K562 (cell line): ENCODE data around the gene SIDT2. TPM values are rescaled to one million over a fixed set of nuclear protein-coding genes. Genes with fewer than 3 reads are reported as not detected.

Source experiments
- ATAC-seq: fragments of 200-7000 bp; cut with Tn5 transposase; 3 replicates; pipeline ENCODE4 v1.9.1; 2020; ENCODE audit warnings: moderate library complexity
- BruUV-seq: library from RNA; stranded (reverse); fragments of 400-500 nt; replicated peaks from 2 replicates; lab custom pipeline; 2021; lab: Mats Ljungman, UMichigan
- CTCF ChIA-PET: fragments of 300-600 bp; formaldehyde crosslinking; extraction: SDS; loops from one replicate; lab custom pipeline; 2021; ENCODE audit warnings: low intra/inter-chr PET ratio; lab: Yijun Ruan, JAX
- POLR2A ChIA-PET: fragments of 300-600, 350-650 bp; sonication (Branson Sonifier 250); formaldehyde crosslinking; extraction: SDS; loops from one replicate; lab custom pipeline; 2021; ENCODE audit warnings: antibody characterized with exemption, inconsistent platforms; lab: Yijun Ruan, JAX
- DNase-seq, 4 experiments: peaks; one replicate each; pipeline versions ENCODE4 v3.0.0 to v3.0.0-alpha.2; 2011 to 2018; ENCODE audit warnings: low spot score in 3 of 4, mixed read lengths in 3 of 4; ENCODE audit errors: extremely low read depth in 1 of 4
- FAIRE-seq: peaks from 2 replicates; lab custom pipeline; 2011; peaks lifted over from hg19 to GRCh38; lab: Jason Lieb, UNC
- H2AFZ ChIP-seq: 2 replicates; pipeline ENCODE4 v1.6.0; 2011; ENCODE audit warnings: low read depth, low read length, control low read depth, inconsistent platforms
- H3K27ac ChIP-seq: fragments of 200-600 bp; 3 replicates; pipeline ENCODE4 v1.8.0; 2011; ENCODE audit warnings: low read depth, mild to moderate bottlenecking, control low read depth, inconsistent platforms, low read length, moderate library complexity, mixed read lengths; ENCODE audit errors: extremely low read depth
- H3K27me3 ChIP-seq, 2 experiments: fragments of 300-600 bp in 1 of 2; 2 replicates in 1 of 2; 3 replicates in 1 of 2; pipeline versions ENCODE4 v1.6.0 to v1.8.0; 2011; ENCODE audit warnings: inconsistent platforms in 2 of 2, low read length in 2 of 2, mild to moderate bottlenecking in 1 of 2, mixed read lengths in 1 of 2, moderate library complexity in 1 of 2; ENCODE audit not compliant: control insufficient read depth in 2 of 2, insufficient read depth in 2 of 2
- H3K36me3 ChIP-seq: fragments of 300-600 bp; 3 replicates; pipeline ENCODE4 v1.8.0; 2011; ENCODE audit warnings: mild to moderate bottlenecking, low read length, inconsistent platforms; ENCODE audit not compliant: control insufficient read depth, insufficient read depth
- H3K4me1 ChIP-seq, 2 experiments: fragments of 200-600 bp in 1 of 2; replicated peaks in 1 of 2; 2 replicates in 1 of 2; 3 replicates in 1 of 2; pipeline versions ENCODE4 v1.5.1 to v1.8.0; 2011; ENCODE audit warnings: inconsistent platforms in 2 of 2, low read length in 2 of 2, mild to moderate bottlenecking in 1 of 2, mixed read lengths in 1 of 2, moderate library complexity in 1 of 2; ENCODE audit not compliant: control insufficient read depth in 2 of 2, insufficient read depth in 2 of 2
- H3K4me2 ChIP-seq: 2 replicates; pipeline ENCODE4 v1.6.1; 2011; ENCODE audit warnings: low read length, control low read depth, inconsistent platforms, mixed read lengths; ENCODE audit not compliant: insufficient read depth
- H3K4me3 ChIP-seq: fragments of 200-600 bp; sonication (generic), shearing (Covaris generic); 2 replicates; pipeline ENCODE4 v1.5.1; 2016; ENCODE audit warnings: control low read depth, inconsistent platforms
- H3K79me2 ChIP-seq: fragments of 200-600 bp; 3 replicates; pipeline ENCODE4 v1.8.0; 2011; ENCODE audit warnings: low read length, inconsistent platforms; ENCODE audit not compliant: control insufficient read depth, insufficient read depth
- H3K9ac ChIP-seq, 2 experiments: 2 replicates each; pipeline versions ENCODE4 v1.6.0 to v1.6.1; 2011; ENCODE audit warnings: low read depth in 2 of 2, low read length in 2 of 2, control low read depth in 1 of 2, inconsistent platforms in 1 of 2, mild to moderate bottlenecking in 1 of 2, mixed read lengths in 1 of 2; ENCODE audit not compliant: insufficient read depth in 1 of 2
- H3K9me1 ChIP-seq: one replicate; pipeline ENCODE4 v1.6.0; 2011; ENCODE audit warnings: inconsistent platforms, mild to moderate bottlenecking, low read length, moderate library complexity; ENCODE audit not compliant: control insufficient read depth, insufficient read depth
- H3K9me3 ChIP-seq: replicated peaks from 2 replicates; pipeline ENCODE4 v1.5.1; 2011; ENCODE audit warnings: low read depth, low read length, inconsistent platforms; ENCODE audit not compliant: control insufficient read depth, insufficient read depth
- H4K20me1 ChIP-seq: replicated peaks from 2 replicates; pipeline ENCODE4 v1.6.1; 2011; ENCODE audit warnings: low read length, inconsistent platforms, mixed read lengths; ENCODE audit not compliant: control insufficient read depth, insufficient read depth
- CBX1 ChIP-seq: sonication (generic); IDR thresholded peaks from 2 replicates; pipeline ENCODE4 v1.6.1; 2016; ENCODE audit warnings: antibody characterized with exemption, low read depth, mild to moderate bottlenecking
- CEBPG ChIP-seq, 3 experiments: fragments of 200-800 bp in 1 of 3; sonication (Bioruptor generic) in 1 of 3; sonication (generic) in 1 of 3; formaldehyde crosslinking in 1 of 3; IDR thresholded peaks in 2 of 3; conservative IDR thresholded peaks in 1 of 3; 2 replicates each; pipeline versions ENCODE4 v1.6.1 to v1.8.0; 2016 to 2022; ENCODE audit warnings: missing compliant biosample characterization in 2 of 3, missing genetic modification characterization in 2 of 3, mild to moderate bottlenecking in 1 of 3, missing genetic modification reagents in 1 of 3
- JUN ChIP-seq, 2 experiments: sonication (generic) in 1 of 2; formaldehyde crosslinking in 1 of 2; IDR thresholded peaks; 2 replicates each; pipeline versions ENCODE4 v1.6.1 to v1.8.0; 2012 to 2022; ENCODE audit warnings: borderline replicate concordance in 2 of 2, mild to moderate bottlenecking in 2 of 2, improper control_type of control experiment in 1 of 2, low read depth in 1 of 2, low read length in 1 of 2, missing genetic modification reagents in 1 of 2
- POLR2G ChIP-seq: fragments of 200-400 bp; formaldehyde crosslinking; IDR thresholded peaks from 2 replicates; pipeline ENCODE4 v1.6.1; 2017; ENCODE audit warnings: low read depth, mild to moderate bottlenecking, antibody characterized with exemption, low read length, moderate library complexity
- RB1 ChIP-seq: fragments of 450-650 bp; IDR thresholded peaks from 2 replicates; pipeline ENCODE4 v1.6.1; 2017; ENCODE audit warnings: low read depth, mild to moderate bottlenecking
- SP1 ChIP-seq: sonication (generic); formaldehyde crosslinking; IDR thresholded peaks from 2 replicates; pipeline ENCODE4 v1.8.1; 2022; ENCODE audit warnings: mild to moderate bottlenecking, missing genetic modification reagents
- SREBF1 ChIP-seq: fragments of 150-350 bp; IDR thresholded peaks from 2 replicates; pipeline ENCODE4 v1.6.1; 2014; ENCODE audit warnings: antibody characterized with exemption, low read depth, low read length, borderline replicate concordance
- ZNF384 ChIP-seq: IDR thresholded peaks from 2 replicates; pipeline ENCODE4 v1.6.1; 2012; ENCODE audit warnings: low read depth, low read length, improper control_type of control experiment
- ZNF785 ChIP-seq: fragments of 250-450 bp; sonication (Bioruptor Pico); IDR thresholded peaks from 2 replicates; pipeline ENCODE4 v1.4.0; 2020; ENCODE audit warnings: mild to moderate bottlenecking
- whole genome bisulfite sequencing: fragments of 100-300 bp; shearing (Covaris generic); methylation state at CpG from one replicate; pipeline ENCODE4 v1.1.6; 2016; ENCODE audit warnings: low coverage, mixed read lengths; ENCODE audit not compliant: insufficient coverage; ENCODE audit errors: missing lambda C conversion rate; 5-methylcytosine and 5-hydroxymethylcytosine counted together
- in situ Hi-C: fragments of 300-500 bp; cut with MboI; formaldehyde crosslinking; loops from 4 replicates; pipeline ENCODE4 v1.15.0; 2018; ENCODE audit warnings: inconsistent platforms, mixed read lengths
- intact Hi-C: fragments of 100-400 bp; cut with micrococcal nuclease; formaldehyde crosslinking; loops from 2 replicates; pipeline ENCODE4 v1.14.2; 2022
- polyA plus RNA-seq, 8 experiments: library from polyadenylated mRNA; depleted of rRNA in 4 of 8; stranded (reverse) in 5 of 8; unstranded in 3 of 8; fragments of >200 nt; fragmentation: Nextera tagmentation in 2 of 8; fragmentation: Illumina TruSeq in 1 of 8; extraction: Ambion mirVana in 2 of 8; extraction: Trizol in 1 of 8; gene quantifications; 2 replicates each; pipeline versions ENCODE4 v1.2.1 to v1.2.3, GENCODE V29; 2011 to 2014; ENCODE audit warnings: inconsistent platforms in 1 of 8, missing spikeins in 1 of 8
- total RNA-seq, 7 experiments: library from RNA; depleted of rRNA in 6 of 7; stranded (reverse); fragments of >200 nt in 6 of 7; fragmentation: Illumina TruSeq in 2 of 7; extraction: Trizol in 2 of 7; gene quantifications; 2 replicates each; pipeline versions ENCODE4 v1.2.1 to v1.2.3, GENCODE V29; 2011 to 2021; ENCODE audit warnings: low replicate concordance in 1 of 7
- TF ChIP-seq, protein P1 (sequence below): fragments of 450-650 bp; IDR thresholded peaks from 2 replicates; pipeline ENCODE4 v1.7.0; 2016; ENCODE audit warnings: borderline replicate concordance
- TF ChIP-seq, protein P2 (sequence below): fragments of 250-450 bp; sonication (Bioruptor Pico); IDR thresholded peaks from 2 replicates; pipeline ENCODE4 v1.5.0; 2021

Gene SIDT2
- total and polyA plus RNA-seq, 9 of the 15 experiments (the other 6 are each of a cell fraction or from before 2014, with no cell fraction given) = 2.4 to 20.2 (median 6.5) TPM

GRCh38 chr11:117180661-117181585 is 2.4 kb downstream of the SIDT2 start (continued):
- TF ChIP-seq, protein P1, sequence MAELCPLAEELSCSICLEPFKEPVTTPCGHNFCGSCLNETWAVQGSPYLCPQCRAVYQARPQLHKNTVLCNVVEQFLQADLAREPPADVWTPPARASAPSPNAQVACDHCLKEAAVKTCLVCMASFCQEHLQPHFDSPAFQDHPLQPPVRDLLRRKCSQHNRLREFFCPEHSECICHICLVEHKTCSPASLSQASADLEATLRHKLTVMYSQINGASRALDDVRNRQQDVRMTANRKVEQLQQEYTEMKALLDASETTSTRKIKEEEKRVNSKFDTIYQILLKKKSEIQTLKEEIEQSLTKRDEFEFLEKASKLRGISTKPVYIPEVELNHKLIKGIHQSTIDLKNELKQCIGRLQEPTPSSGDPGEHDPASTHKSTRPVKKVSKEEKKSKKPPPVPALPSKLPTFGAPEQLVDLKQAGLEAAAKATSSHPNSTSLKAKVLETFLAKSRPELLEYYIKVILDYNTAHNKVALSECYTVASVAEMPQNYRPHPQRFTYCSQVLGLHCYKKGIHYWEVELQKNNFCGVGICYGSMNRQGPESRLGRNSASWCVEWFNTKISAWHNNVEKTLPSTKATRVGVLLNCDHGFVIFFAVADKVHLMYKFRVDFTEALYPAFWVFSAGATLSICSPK = no peak
- no peak for TF ChIP-seq ZNF785 (CRISPR knock-in tag)
- no peak for TF ChIP-seq ZNF384

GRCh38 chr11:117181586-117182550 is 3.3 kb downstream of the SIDT2 start:
- intact Hi-C loops = loop anchor here (1.0 kb wide), 1 partner anchor 44 kb away; no protein-coding TSS in a partner anchor
- Histone ChIP-seq H3K27ac (no peak overlapping the region), H3K9me3 (no peaks in the 10 kb centered on the region), H3K27me3 (no peaks in the 10 kb centered on the region), H4K20me1 (no peaks in the 10 kb centered on the region), H3K36me3 (peaks cover 19% of the 10 kb centered on the region), H3K9me1 (no peaks in the 10 kb centered on the region), H3K4me2 (no peak overlapping the region; the same call in 1 of the 2 replicates), H3K79me2 (peaks cover 18% of the 10 kb centered on the region), H3K9ac (peak overlapping the region in 1 of 2 experiments; percentile 54; a peak in 1 of 4 replicates), H2AFZ (no peak overlapping the region), H3K4me1 (peaks cover 24 to 38% of the 10 kb centered on the region in 2 experiments), H3K4me3 (no peak overlapping the region)
- DNase-seq = no peak
- no TSS peak for BruUV-seq
- ChIA-PET POLR2A (interaction anchor here (0.6 to 1.7 kb wide), 5 partner anchors 9 to 45 kb away, joined by 3 to 8 read pairs (median 3); partner anchors contain the start of gene PAFAH1B2), CTCF (interaction anchor here (0.7 to 2.9 kb wide), 3 partner anchors 23 to 50 kb away, joined by 3 to 12 read pairs (median 5); partner anchors contain the start of gene PCSK7)
- no peak for ATAC-seq
- 86% methylated on average over 14 of the region's 22 CpGs for WGBS
- TF ChIP-seq CEBPG (CRISPR knock-in tag; IDR thresholded peaks at IDR 0.05) (peak; percentile 6; the same call in 1 of the 2 replicates), CEBPG (tag; conservative IDR thresholded peaks at IDR 0.05 in 1 of 2, IDR thresholded peaks at IDR 0.05 in 1 of 2) (no peak), JUN (IDR thresholded peaks at IDR 0.05; ENCODE audit: borderline replicate concordance, low read depth, low read length) (no peak), JUN (CRISPR knock-in tag; IDR thresholded peaks at IDR 0.05; ENCODE audit: borderline replicate concordance) (0 out of 2 replicates have a peak, but pooled peaks have one; percentile 44), SREBF1 (no peak), SP1 (peak; percentile 6; the same call in 1 of the 2 replicates), RB1 (0 out of 2 replicates have a peak, but pooled peaks have one; percentile 0), CBX1 (0 out of 2 replicates have a peak, but pooled peaks have one; percentile 3), POLR2G (peak; percentile 41; the same call in 1 of the 2 replicates)
- TF ChIP-seq, protein P2, sequence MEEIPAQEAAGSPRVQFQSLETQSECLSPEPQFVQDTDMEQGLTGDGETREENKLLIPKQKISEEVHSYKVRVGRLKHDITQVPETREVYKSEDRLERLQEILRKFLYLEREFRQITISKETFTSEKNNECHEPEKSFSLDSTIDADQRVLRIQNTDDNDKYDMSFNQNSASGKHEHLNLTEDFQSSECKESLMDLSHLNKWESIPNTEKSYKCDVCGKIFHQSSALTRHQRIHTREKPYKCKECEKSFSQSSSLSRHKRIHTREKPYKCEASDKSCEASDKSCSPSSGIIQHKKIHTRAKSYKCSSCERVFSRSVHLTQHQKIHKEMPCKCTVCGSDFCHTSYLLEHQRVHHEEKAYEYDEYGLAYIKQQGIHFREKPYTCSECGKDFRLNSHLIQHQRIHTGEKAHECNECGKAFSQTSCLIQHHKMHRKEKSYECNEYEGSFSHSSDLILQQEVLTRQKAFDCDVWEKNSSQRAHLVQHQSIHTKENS (CRISPR knock-in tag) = no peak
- in situ Hi-C loops = no loop called here
- FAIRE-seq = no peak
